Activated CD8-positive, alpha-beta T cell treated with anti-CD3 and anti-CD28 coated beads, Interleukin-2, amount 10 ng/mL, durations not matched to agents 7 days and 5 days (primary cell): ENCODE measurements around the gene HSH2D. TPM values are rescaled to one million over a fixed set of nuclear protein-coding genes. Genes with fewer than 3 reads are reported as not detected.

ENCODE experiments used
- ATAC-seq: fragments of 150-1000 bp; cut with Tn5 transposase; one replicate; pipeline ENCODE4 v1.10.0; 2021; ENCODE audit warnings: moderate library complexity
- CTCF ChIA-PET: fragments of 350-600 bp; sonication (Branson Sonifier 250); formaldehyde crosslinking; loops from one replicate; lab custom pipeline; 2021; ENCODE audit warnings: antibody characterized with exemption; lab: Charles Lee
- POLR2A ChIA-PET: fragments of 350-600 bp; sonication (Branson Sonifier 250); formaldehyde crosslinking; loops from one replicate; lab custom pipeline; 2021; ENCODE audit warnings: antibody characterized with exemption; lab: Charles Lee
- DNase-seq: peaks from one replicate; pipeline ENCODE4 v3.0.0-alpha.2; 2020
- H3K27ac Mint-ChIP-seq: one replicate; pipeline ENCODE4 v1.8.0; 2021; ENCODE audit warnings: mild to moderate bottlenecking, mixed read lengths
- H3K27me3 Mint-ChIP-seq: one replicate; pipeline ENCODE4 v1.8.0; 2021; ENCODE audit warnings: low read depth, mixed read lengths
- H3K36me3 Mint-ChIP-seq: one replicate; pipeline ENCODE4 v1.8.0; 2021; ENCODE audit warnings: low read depth, mixed read lengths
- H3K4me1 Mint-ChIP-seq: one replicate; pipeline ENCODE4 v1.8.0; 2021; ENCODE audit warnings: low read depth, mixed read lengths
- H3K4me3 Mint-ChIP-seq: one replicate; pipeline ENCODE4 v1.8.0; 2021; ENCODE audit warnings: mild to moderate bottlenecking, mixed read lengths
- H3K9me3 Mint-ChIP-seq: one replicate; pipeline ENCODE4 v1.8.0; 2022; ENCODE audit warnings: mixed read lengths; ENCODE audit not compliant: insufficient read depth
- total RNA-seq, 2 experiments: library from RNA; stranded (reverse); gene quantifications; one replicate each; pipeline ENCODE4 v1.2.3, GENCODE V29; 2021

Gene HSH2D
- total RNA-seq, 2 experiments from 2014 or later, result 83.6 to 84.3 TPM

- H3K4me1 Mint-ChIP-seq, result peaks cover 45% of the 10 kb centered on the region
- peak overlapping the region; percentile 72 for H3K27ac Mint-ChIP-seq
- DNase-seq (no peak), ATAC-seq (no peak)
- H3K27me3 Mint-ChIP-seq, result no peaks in the 10 kb centered on the region
- POLR2A ChIA-PET, result interaction anchor here (0.6 to 1.7 kb wide), 3 partner anchors 8 to 28 kb away, joined by 3 to 7 read pairs (median 6); partner anchors contain the start of gene HSH2D
- CTCF ChIA-PET, result no interaction called here
- peaks cover 53% of the 10 kb centered on the region for H3K36me3 Mint-ChIP-seq
- no peaks in the 10 kb centered on the region for H3K9me3 Mint-ChIP-seq
- H3K4me3 Mint-ChIP-seq, result no peak overlapping the region
These were observed 7.9 kb upstream of the HSH2D start for GRCh38 chr19:16135430-16136127.

DNA sequence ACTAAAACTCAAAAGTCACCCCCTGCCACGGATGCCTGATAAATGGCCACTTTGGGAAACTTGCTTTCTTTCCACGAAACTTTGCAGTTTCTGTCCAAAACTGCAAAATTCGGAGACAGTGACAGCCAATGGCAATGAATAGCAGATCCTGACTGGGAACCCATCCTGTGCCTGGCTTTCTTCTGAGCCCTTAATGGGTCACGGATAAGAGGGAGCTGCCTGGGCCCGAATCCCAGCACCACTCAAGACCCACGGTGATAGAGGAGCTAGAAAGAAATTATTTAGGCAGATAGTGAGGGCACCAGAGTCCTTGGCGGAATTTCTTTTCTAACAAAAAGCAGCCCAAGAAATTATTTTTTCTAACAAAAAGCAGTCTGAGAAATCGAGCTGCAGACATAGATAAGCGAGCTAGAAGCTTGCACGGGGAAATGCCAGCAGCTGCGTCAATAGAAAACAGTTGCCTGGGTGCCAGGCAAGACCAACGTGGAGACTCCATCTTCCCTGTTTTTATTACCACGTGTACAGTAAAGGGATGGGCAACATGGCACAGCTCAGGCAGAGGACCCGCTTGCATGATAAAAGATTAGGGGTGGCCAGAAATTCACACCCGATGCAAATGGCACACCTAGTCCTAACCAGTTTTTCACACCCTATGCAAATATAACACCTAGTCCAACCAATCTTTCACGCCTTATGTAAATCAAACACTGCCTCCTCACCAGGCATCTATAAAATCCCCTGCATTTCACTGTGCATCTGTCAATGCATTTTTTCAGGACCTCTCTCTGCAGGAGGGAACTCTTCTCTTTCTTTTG lies 7.1 kb upstream of the HSH2D start:
- Mint-ChIP-seq H3K27me3 (no peaks in the 10 kb centered on the region), H3K36me3 (peaks cover 45% of the 10 kb centered on the region), H3K27ac (no peak overlapping the region), H3K9me3 (no peaks in the 10 kb centered on the region), H3K4me1 (peaks cover 50% of the 10 kb centered on the region), H3K4me3 (no peak overlapping the region)
- ChIA-PET CTCF (no interaction called here), POLR2A (interaction anchor here (0.6 to 1.7 kb wide), 4 partner anchors 7 to 703 kb away, joined by 3 to 7 read pairs (median 4); partner anchors contain the start of gene HSH2D)
- DNase-seq (no peak), ATAC-seq (no peak)

DNA sequence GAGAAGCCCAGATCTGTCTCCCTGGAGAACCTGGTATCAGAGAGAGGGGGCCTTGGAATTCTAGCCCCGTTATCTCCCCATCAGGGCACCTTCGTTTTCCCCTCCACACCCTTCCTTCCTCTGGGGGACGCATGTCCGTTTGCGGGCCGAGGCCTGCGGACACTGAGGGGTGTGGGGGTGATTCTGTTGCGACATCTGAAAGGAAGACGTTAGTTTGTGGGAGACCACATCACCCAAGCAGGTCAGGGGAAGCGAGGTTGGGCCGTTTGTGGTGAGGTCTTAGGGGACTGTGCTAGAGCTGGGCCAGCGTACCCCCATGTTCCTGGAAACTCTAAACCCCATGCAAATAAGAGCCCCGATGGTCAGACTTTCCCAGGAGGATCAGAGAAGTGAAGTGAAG lies 3.7 kb upstream of the HSH2D start:
- peaks cover 26% of the 10 kb centered on the region for H3K36me3 Mint-ChIP-seq
- POLR2A ChIA-PET, result interaction anchor here (0.6 to 1.2 kb wide), 2 partner anchors 15 to 39 kb away, joined by 3 to 4 read pairs; no protein-coding TSS in a partner anchor
- H3K27me3 Mint-ChIP-seq, result no peaks in the 10 kb centered on the region
- CTCF ChIA-PET, result interaction anchor here (1.2 to 2.0 kb wide), 2 partner anchors 46 to 99 kb away, joined by 3 to 9 read pairs; partner anchors contain the start of gene FAM32A
- peak overlapping the region; percentile 82 for H3K27ac Mint-ChIP-seq
- peaks cover 56% of the 10 kb centered on the region for H3K4me1 Mint-ChIP-seq
- peaks cover 3% of the 10 kb centered on the region for H3K9me3 Mint-ChIP-seq
- ATAC-seq, result no peak
- peak overlapping the region; percentile 57 for H3K4me3 Mint-ChIP-seq
- DNase-seq, result peak; percentile 52

GRCh38 chr19:16141043-16141442 lies 2.4 kb upstream of the HSH2D start:
- ChIA-PET POLR2A (interaction anchor here (0.6 to 1.9 kb wide), 5 partner anchors 13 to 1126 kb away, joined by 3 to 8 read pairs (median 3); partner anchors contain the start of gene RAB8A), CTCF (interaction anchor here (1.6 kb wide), 2 partner anchors 30 to 70 kb away, joined by 4 read pairs; no protein-coding TSS in a partner anchor)
- peaks cover 61% of the 10 kb centered on the region for H3K4me1 Mint-ChIP-seq
- H3K27me3 Mint-ChIP-seq, result no peaks in the 10 kb centered on the region
- H3K27ac Mint-ChIP-seq, result peak overlapping the region; percentile 87
- peak; percentile 11 for ATAC-seq
- DNase-seq, result peak; percentile 40
- H3K9me3 Mint-ChIP-seq, result peaks cover 3% of the 10 kb centered on the region
- peaks cover 29% of the 10 kb centered on the region for H3K36me3 Mint-ChIP-seq
- no peak overlapping the region for H3K4me3 Mint-ChIP-seq

- Mint-ChIP-seq H3K27me3 (no peaks in the 10 kb centered on the region), H3K9me3 (peaks cover 3% of the 10 kb centered on the region), H3K4me1 (peaks cover 61% of the 10 kb centered on the region), H3K4me3 (peak overlapping the region; percentile 26), H3K27ac (peak overlapping the region; percentile 99), H3K36me3 (peaks cover 34% of the 10 kb centered on the region)
- DNase-seq, result no peak
- no peak for ATAC-seq
- CTCF ChIA-PET, result interaction anchor here (1.6 to 2.2 kb wide), 3 partner anchors 31 to 71 kb away, joined by 4 to 14 read pairs (median 4); partner anchors contain the start of gene RAB8A
- POLR2A ChIA-PET, result interaction anchor here (0.8 to 1.9 kb wide), 4 partner anchors 12 to 65 kb away, joined by 3 to 8 read pairs (median 4); partner anchors contain the start of genes RAB8A and TPM4
These were observed 1.4 kb upstream of the HSH2D start for GRCh38 chr19:16142032-16142580.

DNA sequence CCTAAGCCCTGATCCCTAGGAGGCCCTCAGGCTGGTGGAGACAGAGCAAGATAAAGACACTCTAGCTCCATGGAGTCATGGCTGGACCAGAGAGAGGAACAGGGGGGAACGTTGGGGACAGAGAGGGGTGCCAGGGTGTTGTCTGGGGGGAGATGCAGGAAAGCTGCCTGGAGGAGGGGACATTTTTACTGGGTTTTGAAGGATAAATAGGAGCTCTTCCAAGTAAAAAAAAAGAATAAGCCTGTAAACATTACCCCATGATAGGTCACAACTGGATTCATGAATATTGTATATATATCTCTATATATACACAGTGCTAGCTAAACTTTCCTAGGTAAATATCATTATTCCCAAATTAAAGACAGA lies 714 bp downstream of the HSH2D start:
- POLR2A ChIA-PET, result interaction anchor here (0.6 to 4.0 kb wide), 39 partner anchors 9 to 515 kb away, joined by 3 to 42 read pairs (median 5); partner anchors contain the start of genes FAM32A, KLF2, RAB8A and TPM4
- ATAC-seq, result peak; percentile 10
- Mint-ChIP-seq H3K4me1 (peaks cover 65% of the 10 kb centered on the region), H3K27ac (peak overlapping the region; percentile 99), H3K27me3 (no peaks in the 10 kb centered on the region), H3K9me3 (peaks cover 3% of the 10 kb centered on the region), H3K36me3 (peaks cover 37% of the 10 kb centered on the region), H3K4me3 (peak overlapping the region; percentile 96)
- no peak for DNase-seq
- CTCF ChIA-PET, result interaction anchor here (0.9 to 2.7 kb wide), 19 partner anchors 10 to 300 kb away, joined by 3 to 14 read pairs (median 4); partner anchors contain the start of genes AP1M1, FAM32A and RAB8A

DNA sequence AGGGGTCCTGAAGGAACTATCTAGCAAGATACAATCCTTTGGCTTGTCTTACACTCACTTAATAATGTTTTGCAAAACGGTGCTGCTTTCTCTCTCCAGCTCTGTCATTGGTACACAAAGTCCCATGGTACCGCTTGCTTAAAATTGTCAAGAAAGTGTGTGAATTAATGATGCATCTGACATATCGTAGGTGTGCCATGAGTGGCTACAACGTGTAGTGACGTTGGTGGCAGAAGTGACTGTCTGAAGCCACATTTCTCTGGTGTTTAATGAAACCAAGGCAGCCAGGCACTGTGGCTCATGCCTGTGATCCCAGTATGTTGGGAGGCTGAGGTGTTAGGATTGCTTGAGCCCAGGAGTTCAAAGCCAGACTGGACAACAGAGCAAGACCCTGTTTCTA lies 2.6 kb downstream of the HSH2D start:
- peaks cover 58% of the 10 kb centered on the region for H3K4me1 Mint-ChIP-seq
- peak overlapping the region; percentile 83 for H3K27ac Mint-ChIP-seq
- peaks cover 55% of the 10 kb centered on the region for H3K36me3 Mint-ChIP-seq
- POLR2A ChIA-PET, result interaction anchor here (1.1 to 4.0 kb wide), 6 partner anchors 10 to 68 kb away, joined by 3 to 20 read pairs (median 4); no protein-coding TSS in a partner anchor
- H3K27me3 Mint-ChIP-seq, result no peaks in the 10 kb centered on the region
- peaks cover 3% of the 10 kb centered on the region for H3K9me3 Mint-ChIP-seq
- CTCF ChIA-PET, result interaction anchor here (0.7 to 2.3 kb wide), 3 partner anchors 35 to 104 kb away, joined by 4 to 7 read pairs (median 5); no protein-coding TSS in a partner anchor
- DNase-seq, result no peak
- peak overlapping the region; percentile 96 for H3K4me3 Mint-ChIP-seq
- no peak for ATAC-seq

DNA sequence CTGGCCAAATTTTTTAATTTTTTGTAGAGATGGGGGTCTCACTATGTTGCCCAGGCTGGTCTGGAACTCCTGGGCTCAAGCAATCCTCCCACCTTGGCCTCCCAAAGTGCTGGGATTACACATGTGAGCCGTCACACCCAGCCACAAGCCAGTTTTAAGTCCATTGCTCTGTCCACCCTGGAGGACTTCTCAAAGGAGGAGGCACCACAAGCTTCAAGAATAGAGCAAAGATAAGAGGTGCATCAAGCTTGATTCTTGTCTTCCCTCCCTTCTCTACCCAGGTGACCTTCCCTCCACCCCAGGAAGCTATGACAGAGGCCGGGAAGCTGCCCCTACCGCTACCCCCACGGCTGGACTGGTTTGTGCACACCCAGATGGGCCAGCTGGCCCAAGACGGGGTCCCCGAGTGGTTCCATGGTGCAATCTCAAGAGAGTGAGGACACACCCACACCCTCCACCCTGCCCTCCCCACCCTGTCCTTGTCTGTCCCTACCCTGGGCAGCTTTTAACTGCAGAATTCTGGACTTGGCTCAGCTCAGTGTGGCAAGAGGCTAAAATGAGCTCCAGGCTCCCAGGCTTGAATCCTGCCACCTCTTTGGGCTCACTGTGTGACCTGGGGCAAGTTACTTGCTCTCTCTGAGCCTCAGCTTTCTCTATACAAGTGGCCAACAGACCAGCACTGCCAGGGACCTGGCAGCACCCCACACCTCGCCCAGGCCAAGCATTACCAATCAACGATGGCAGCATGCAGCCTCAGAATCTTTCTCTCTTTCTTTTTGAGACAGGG lies 5.2 kb downstream of the HSH2D start:
- H3K4me1 Mint-ChIP-seq, result peaks cover 52% of the 10 kb centered on the region
- no peak for ATAC-seq
- POLR2A ChIA-PET, result interaction anchor here (0.8 to 1.6 kb wide), 5 partner anchors 10 to 78 kb away, joined by 3 to 8 read pairs (median 4); partner anchors contain the start of gene FAM32A
- H3K4me3 Mint-ChIP-seq, result peak overlapping the region; percentile 54
- H3K27me3 Mint-ChIP-seq, result no peaks in the 10 kb centered on the region
- no peaks in the 10 kb centered on the region for H3K9me3 Mint-ChIP-seq
- H3K36me3 Mint-ChIP-seq, result peaks cover 70% of the 10 kb centered on the region
- DNase-seq, result no peak
- peak overlapping the region; percentile 80 for H3K27ac Mint-ChIP-seq
- CTCF ChIA-PET, result interaction anchor here (1.3 to 3.8 kb wide), 4 partner anchors 36 to 107 kb away, joined by 3 to 12 read pairs (median 6); partner anchors contain the start of gene FAM32A

- ATAC-seq (peak; percentile 36), DNase-seq (peak; percentile 39)
- ChIA-PET POLR2A (interaction anchor here (0.9 to 2.8 kb wide), 5 partner anchors 9 to 67 kb away, joined by 3 to 15 read pairs (median 4); partner anchors contain the start of gene HSH2D), CTCF (interaction anchor here (1.3 kb wide), 1 partner anchor 10 kb away, joined by 4 read pairs; the partner anchor contains the start of gene HSH2D)
- Mint-ChIP-seq H3K27ac (no peak overlapping the region), H3K4me1 (peaks cover 64% of the 10 kb centered on the region), H3K4me3 (no peak overlapping the region), H3K27me3 (no peaks in the 10 kb centered on the region), H3K9me3 (no peaks in the 10 kb centered on the region), H3K36me3 (peaks cover 91% of the 10 kb centered on the region)
These were observed 10.3 kb downstream of the HSH2D start for GRCh38 chr19:16153582-16154336.
